Endothelial cell of hepatic sinusoid (primary cell): Measurements from ENCODE around the gene CHRM5.

Experiments used
- in situ Hi-C: cut with HindIII; loops from 2 replicates; pipeline ENCODE4 v1.10.0; 2017; ENCODE audit warnings: low sequenced_read_pairs

CHRM5 gene

GRCh38 chr15:34078900-34079299 lies 110.6 kb downstream of the CHRM5 start:
- in situ Hi-C loops, result loop anchor here (5.0 kb wide), 1 partner anchor 42 kb away; the partner anchor contains the start of gene AVEN

DNA sequence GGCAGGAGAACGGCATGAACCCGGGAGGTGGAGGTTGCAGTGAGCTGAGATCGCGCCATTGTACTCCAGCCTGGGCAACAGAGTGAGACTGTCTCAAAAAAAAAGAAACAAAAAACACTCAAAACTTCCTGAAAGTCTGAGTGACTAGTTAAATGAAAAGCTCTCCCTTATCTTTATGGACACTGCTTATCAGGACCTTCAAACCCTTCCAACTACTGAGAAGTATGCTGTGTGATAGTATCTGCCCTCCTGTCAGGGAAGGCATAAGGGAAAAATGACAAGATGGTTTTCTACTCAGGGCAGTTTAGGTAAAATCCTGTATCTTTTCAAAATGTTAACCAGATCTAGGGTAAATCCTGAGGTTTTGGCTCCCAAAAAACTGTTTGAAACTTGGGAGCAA lies 111.6 kb downstream of the CHRM5 start:
- in situ Hi-C loops, result loop anchor here (5.0 kb wide), 1 partner anchor 43 kb away; the partner anchor contains the start of gene AVEN

- in situ Hi-C loops, result no loop called here
Observed at GRCh38 chr15:34084086-34084485, 115.8 kb downstream of the CHRM5 start.

- in situ Hi-C loops, result no loop called here
Observed at GRCh38 chr15:34085746-34086145, 117.4 kb downstream of the CHRM5 start.

- in situ Hi-C loops, result no loop called here
Observed at GRCh38 chr15:34099914-34100313, 131.6 kb downstream of the CHRM5 start.

DNA sequence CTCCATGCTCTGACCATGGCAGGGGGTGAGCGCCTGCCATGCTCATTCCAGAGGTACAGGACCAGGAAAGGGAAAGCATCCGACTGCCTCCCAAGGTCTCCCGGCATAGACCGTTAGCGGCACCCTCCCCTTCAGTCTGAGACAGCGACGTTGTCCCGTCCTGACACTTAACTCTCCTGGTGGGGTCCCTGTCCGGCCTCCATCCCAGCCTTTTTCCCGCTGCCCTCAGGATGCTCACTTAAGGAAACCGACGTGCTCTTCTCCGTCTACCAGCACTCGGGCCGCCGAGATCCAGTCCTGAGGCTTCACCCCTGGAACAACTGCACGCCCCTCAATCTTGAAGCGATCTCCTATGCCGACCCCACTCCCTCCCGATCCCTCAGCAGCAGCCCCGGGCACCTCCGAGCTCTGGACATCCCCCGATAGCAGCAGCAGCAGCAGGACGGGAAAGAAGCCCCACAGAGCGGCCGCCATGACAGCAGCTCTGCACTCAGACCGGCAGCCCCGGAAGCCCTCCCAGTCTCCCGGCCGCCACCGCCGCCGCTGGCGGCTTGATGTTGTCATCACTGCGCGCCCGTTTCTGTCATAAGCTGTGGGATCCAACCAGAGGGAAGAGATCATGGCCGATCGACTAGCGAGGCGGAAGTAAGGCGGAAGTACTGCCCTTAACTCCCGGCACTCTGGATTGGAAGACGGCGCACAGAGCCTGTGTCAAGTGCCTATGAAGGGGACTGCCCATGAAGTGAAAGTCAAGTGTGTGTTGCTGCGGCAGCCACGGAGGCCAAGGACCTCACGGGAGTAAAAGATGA lies 133.3 kb downstream of the CHRM5 start, which contains the start of the genes EMC7 and PGBD4:
Gene EMC7, minus strand, starts transcription at position 497 of the 809 bp plus-strand sequence. Its CDS starts 23 bp downstream, at position 474.
Gene PGBD4, plus strand, starts transcription at position 718 of the 809 bp plus-strand sequence. CDS start 449 bp downstream, outside the sequence.
- in situ Hi-C loops, result no loop called here

DNA sequence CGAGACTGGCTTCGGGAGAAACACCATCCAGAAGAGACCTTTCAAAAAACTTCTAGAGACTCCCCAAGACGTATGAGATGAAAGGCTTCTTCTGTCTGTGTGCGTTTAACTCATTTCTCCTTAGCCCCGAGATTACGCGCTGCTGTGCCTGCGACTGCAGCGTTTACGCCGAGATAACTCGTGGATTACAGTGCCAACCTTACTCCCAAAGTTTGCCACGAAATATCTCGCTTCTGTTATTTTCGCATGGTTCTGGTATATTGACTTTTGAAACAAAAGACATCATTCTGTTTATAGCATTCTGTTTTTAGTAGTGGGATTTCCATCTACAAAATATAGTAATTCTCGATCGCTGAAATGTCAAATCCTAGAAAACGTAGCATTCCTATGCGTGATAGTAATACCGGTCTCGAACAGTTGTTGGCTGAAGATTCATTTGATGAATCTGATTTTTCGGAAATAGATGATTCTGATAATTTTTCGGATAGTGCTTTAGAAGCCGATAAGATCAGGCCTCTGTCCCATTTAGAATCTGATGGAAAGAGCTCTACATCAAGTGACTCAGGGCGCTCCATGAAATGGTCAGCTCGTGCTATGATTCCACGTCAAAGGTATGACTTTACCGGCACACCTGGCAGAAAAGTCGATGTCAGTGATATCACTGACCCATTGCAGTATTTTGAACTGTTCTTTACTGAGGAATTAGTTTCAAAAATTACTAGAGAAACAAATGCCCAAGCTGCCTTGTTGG lies 134.1 kb downstream of the CHRM5 start:
- in situ Hi-C loops, result no loop called here

- in situ Hi-C loops, result no loop called here
Observed at GRCh38 chr15:34106423-34106822, 138.1 kb downstream of the CHRM5 start.

DNA sequence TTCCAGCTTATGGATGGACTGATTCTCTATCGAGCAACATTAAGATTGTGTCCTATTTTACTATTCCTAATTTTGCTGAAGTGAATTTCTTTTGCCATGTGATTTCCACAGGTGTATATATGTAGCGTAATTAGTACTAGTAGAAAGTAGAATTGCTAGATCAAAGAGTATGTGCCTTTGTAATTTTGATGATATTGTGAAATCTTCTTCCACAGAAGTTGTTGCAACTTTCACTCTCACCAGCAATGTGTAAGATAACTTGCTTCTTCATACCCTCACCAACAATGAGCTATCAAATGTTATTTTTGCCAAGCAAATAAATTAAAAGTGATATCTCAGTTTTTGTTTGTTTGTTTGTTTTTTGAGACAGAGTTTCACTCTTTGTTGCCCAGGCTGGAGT lies 139.0 kb downstream of the CHRM5 start:
- in situ Hi-C loops, result no loop called here

- in situ Hi-C loops, result no loop called here
Observed at GRCh38 chr15:34109797-34110663, 141.7 kb downstream of the CHRM5 start.

GRCh38 chr15:34111488-34111887 lies 143.2 kb downstream of the CHRM5 start:
- in situ Hi-C loops, result no loop called here

GRCh38 chr15:34114215-34114614 lies 145.9 kb downstream of the CHRM5 start:
- in situ Hi-C loops, result no loop called here

DNA sequence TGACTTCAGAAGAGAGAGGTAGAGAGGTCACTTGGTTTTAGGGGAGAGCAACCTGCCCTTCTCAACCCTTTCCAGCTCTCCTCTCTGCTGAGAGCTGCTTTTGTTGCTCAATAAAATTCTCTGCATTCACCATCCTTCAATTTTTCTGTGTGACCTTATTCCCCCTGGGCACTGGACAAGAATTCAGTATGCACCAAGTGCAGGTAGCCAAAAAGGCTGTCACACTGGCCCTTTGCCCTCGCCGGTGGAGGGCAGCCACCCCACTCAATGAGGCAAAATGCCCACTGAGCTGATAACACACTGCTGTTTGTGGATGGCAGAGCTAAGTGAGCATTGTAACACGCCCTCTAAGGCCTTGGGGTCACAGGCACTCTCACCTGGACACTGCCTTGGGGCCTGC lies 146.4 kb downstream of the CHRM5 start:
- in situ Hi-C loops, result no loop called here

DNA sequence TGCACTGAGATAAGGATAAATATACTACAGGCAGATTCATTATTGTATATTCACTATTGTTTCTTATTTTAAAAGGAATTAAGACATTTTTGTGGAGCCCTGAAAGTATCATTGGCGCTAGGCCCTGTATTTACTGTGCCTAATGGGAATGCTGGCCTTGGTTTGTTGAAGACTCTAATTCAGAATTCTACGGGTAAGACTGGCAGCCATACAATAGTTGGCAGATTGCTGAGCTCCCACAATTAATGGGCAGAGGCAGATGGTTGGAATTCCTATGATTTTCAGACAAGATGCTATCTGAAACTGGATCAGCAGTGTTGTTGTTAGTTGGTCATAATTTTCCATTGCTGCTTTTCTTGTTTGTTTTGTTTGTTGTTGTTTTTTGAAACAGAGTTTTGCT lies 148.3 kb downstream of the CHRM5 start:
- in situ Hi-C loops, result no loop called here
